ENCODE results near the gene VAV3. TPM values are rescaled to one million over a fixed set of nuclear protein-coding genes. Genes with fewer than 3 reads are reported as not detected.

The VAV3 gene
- total RNA-seq, 1 experiment from 2014 or later = not detected

DNA sequence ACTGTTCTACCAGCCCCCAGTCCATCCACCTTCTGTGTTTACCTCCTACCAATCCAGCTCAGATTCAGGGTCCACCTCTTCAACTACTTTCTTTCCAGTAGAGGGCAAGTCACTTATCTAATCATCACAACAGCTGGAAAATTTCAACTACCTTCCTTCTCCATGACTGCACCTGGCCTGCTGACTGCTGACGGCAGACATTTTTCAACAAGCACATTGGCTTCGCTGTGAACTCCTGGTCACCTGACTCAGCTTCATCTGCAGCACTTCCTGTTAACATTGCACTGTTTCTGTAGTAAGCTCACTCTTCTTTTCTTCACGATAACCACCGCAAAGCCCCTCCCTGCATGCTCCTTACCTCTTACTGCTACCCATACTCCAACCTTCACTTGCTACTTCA is 418.4 kb downstream of the VAV3 start:
- DNase-seq (ENCODE audit: low read depth, low spot score) (no peak), ATAC-seq (no peak)
- ChIA-PET POLR2A (no interaction called here), RAD21 (ENCODE audit: low non-redundant PET in 1 of 2, low total read pairs in 2 of 2, uncharacterized antibody in 2 of 2, unreplicated experiment in 2 of 2) (no interaction called here), CTCF (no interaction called here)
- Histone ChIP-seq H4K20me1 (ENCODE audit: insufficient read depth) (no peaks in the 10 kb centered on the region), H3K36me3 (ENCODE audit: control insufficient read depth in 1 of 2, insufficient read depth in 2 of 2, low read length in 2 of 2) (no peaks in the 10 kb centered on the region), H3K9ac (ENCODE audit: low read length) (no peak overlapping the region), H3K9me2 (ENCODE audit: insufficient read depth) (no peaks in the 10 kb centered on the region), H3K27me3 (ENCODE audit: insufficient read depth, low read length) (no peaks in the 10 kb centered on the region), H3K4me1 (ENCODE audit: control insufficient read depth in 1 of 2, insufficient read depth in 2 of 2, low read length in 2 of 2) (no peaks in the 10 kb centered on the region), H2AFZ (ENCODE audit: low read depth, low read length, poor library complexity, severe bottlenecking) (no peak overlapping the region), H3K4me2 (ENCODE audit: low read length) (no peak overlapping the region), H3K27ac (ENCODE audit: low read depth, low read length) (no peak overlapping the region), H3K9me3 (ENCODE audit: control insufficient read depth in 1 of 2, insufficient read depth in 1 of 2, low read depth in 1 of 2, low read length in 2 of 2) (peaks cover 0 to 20% of the 10 kb centered on the region in 2 experiments; a peak in 2 of 4 replicates), H3K79me2 (ENCODE audit: insufficient read depth, low read length) (no peaks in the 10 kb centered on the region), H3K4me3 (replicated peaks in 1 of 2; ENCODE audit: low read depth in 1 of 2, low read length in 2 of 2) (no peak overlapping the region)
- intact Hi-C loops (cut with micrococcal nuclease) = no loop called here
- no peak for TF ChIP-seq CEBPB (IDR thresholded peaks at IDR 0.05; ENCODE audit: low read depth)
- no peak for TF ChIP-seq ELF1 (IDR thresholded peaks at IDR 0.05; ENCODE audit: borderline replicate concordance, low read depth)
- no peak for TF ChIP-seq POLR2AphosphoS5 (IDR thresholded peaks at IDR 0.05; ENCODE audit: low read depth, low read length)
- no TSS peak for BruUV-seq (replicated peaks)

DNA sequence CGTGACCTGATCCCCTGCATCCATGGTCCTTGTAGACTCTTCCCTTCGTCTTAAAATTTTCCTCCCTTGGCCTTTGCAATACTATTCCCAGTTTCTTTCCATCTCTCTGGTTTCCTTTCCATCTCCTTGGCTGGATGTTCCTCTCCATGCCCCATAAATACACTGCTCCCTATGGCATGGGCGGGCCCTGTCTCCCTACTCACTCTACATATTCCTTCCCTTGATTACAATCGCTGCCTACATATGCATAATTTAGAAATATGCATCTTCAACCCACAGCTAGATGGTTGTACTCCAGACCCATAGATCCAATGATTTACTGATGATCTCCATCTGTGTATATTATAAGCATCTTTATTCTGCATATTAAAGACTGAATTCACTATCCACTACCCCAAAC is 419.1 kb downstream of the VAV3 start:
- Histone ChIP-seq H4K20me1 (ENCODE audit: insufficient read depth) (no peaks in the 10 kb centered on the region), H3K9me2 (ENCODE audit: insufficient read depth) (no peaks in the 10 kb centered on the region), H3K79me2 (ENCODE audit: insufficient read depth, low read length) (no peaks in the 10 kb centered on the region), H3K36me3 (ENCODE audit: control insufficient read depth in 1 of 2, insufficient read depth in 2 of 2, low read length in 2 of 2) (no peaks in the 10 kb centered on the region), H3K27me3 (ENCODE audit: insufficient read depth, low read length) (no peaks in the 10 kb centered on the region), H3K27ac (ENCODE audit: low read depth, low read length) (no peak overlapping the region), H3K4me2 (ENCODE audit: low read length) (no peak overlapping the region), H3K4me3 (replicated peaks in 1 of 2; ENCODE audit: low read depth in 1 of 2, low read length in 2 of 2) (no peak overlapping the region), H2AFZ (ENCODE audit: low read depth, low read length, poor library complexity, severe bottlenecking) (no peak overlapping the region), H3K9ac (ENCODE audit: low read length) (no peak overlapping the region), H3K9me3 (ENCODE audit: control insufficient read depth in 1 of 2, insufficient read depth in 1 of 2, low read depth in 1 of 2, low read length in 2 of 2) (peaks cover 0 to 20% of the 10 kb centered on the region in 2 experiments; a peak in 2 of 4 replicates), H3K4me1 (ENCODE audit: control insufficient read depth in 1 of 2, insufficient read depth in 2 of 2, low read length in 2 of 2) (no peaks in the 10 kb centered on the region)
- RAD21 ChIA-PET (ENCODE audit: low non-redundant PET in 1 of 2, low total read pairs in 2 of 2, uncharacterized antibody in 2 of 2, unreplicated experiment in 2 of 2) = no interaction called here
- CTCF ChIA-PET = no interaction called here
- DNase-seq (ENCODE audit: low read depth, low spot score) (no peak), ATAC-seq (no peak)
- POLR2A ChIA-PET = no interaction called here
- intact Hi-C loops (cut with micrococcal nuclease) = no loop called here
- no TSS peak for BruUV-seq (replicated peaks)
- TF ChIP-seq, protein P1, sequence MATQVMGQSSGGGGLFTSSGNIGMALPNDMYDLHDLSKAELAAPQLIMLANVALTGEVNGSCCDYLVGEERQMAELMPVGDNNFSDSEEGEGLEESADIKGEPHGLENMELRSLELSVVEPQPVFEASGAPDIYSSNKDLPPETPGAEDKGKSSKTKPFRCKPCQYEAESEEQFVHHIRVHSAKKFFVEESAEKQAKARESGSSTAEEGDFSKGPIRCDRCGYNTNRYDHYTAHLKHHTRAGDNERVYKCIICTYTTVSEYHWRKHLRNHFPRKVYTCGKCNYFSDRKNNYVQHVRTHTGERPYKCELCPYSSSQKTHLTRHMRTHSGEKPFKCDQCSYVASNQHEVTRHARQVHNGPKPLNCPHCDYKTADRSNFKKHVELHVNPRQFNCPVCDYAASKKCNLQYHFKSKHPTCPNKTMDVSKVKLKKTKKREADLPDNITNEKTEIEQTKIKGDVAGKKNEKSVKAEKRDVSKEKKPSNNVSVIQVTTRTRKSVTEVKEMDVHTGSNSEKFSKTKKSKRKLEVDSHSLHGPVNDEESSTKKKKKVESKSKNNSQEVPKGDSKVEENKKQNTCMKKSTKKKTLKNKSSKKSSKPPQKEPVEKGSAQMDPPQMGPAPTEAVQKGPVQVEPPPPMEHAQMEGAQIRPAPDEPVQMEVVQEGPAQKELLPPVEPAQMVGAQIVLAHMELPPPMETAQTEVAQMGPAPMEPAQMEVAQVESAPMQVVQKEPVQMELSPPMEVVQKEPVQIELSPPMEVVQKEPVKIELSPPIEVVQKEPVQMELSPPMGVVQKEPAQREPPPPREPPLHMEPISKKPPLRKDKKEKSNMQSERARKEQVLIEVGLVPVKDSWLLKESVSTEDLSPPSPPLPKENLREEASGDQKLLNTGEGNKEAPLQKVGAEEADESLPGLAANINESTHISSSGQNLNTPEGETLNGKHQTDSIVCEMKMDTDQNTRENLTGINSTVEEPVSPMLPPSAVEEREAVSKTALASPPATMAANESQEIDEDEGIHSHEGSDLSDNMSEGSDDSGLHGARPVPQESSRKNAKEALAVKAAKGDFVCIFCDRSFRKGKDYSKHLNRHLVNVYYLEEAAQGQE (IDR thresholded peaks at IDR 0.05; ENCODE audit: low read depth) = no peak
- TF ChIP-seq, protein P2, sequence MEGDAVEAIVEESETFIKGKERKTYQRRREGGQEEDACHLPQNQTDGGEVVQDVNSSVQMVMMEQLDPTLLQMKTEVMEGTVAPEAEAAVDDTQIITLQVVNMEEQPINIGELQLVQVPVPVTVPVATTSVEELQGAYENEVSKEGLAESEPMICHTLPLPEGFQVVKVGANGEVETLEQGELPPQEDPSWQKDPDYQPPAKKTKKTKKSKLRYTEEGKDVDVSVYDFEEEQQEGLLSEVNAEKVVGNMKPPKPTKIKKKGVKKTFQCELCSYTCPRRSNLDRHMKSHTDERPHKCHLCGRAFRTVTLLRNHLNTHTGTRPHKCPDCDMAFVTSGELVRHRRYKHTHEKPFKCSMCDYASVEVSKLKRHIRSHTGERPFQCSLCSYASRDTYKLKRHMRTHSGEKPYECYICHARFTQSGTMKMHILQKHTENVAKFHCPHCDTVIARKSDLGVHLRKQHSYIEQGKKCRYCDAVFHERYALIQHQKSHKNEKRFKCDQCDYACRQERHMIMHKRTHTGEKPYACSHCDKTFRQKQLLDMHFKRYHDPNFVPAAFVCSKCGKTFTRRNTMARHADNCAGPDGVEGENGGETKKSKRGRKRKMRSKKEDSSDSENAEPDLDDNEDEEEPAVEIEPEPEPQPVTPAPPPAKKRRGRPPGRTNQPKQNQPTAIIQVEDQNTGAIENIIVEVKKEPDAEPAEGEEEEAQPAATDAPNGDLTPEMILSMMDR (IDR thresholded peaks at IDR 0.05 in 2 of 3, conservative IDR thresholded peaks at IDR 0.05 in 1 of 3; ENCODE audit: borderline replicate concordance in 1 of 3, insufficient read depth in 1 of 3, low read depth in 2 of 3, low read length in 2 of 3) = no peak
- no peak for TF ChIP-seq ZFX (IDR thresholded peaks at IDR 0.05)
- TF ChIP-seq POLR2AphosphoS5 (IDR thresholded peaks at IDR 0.05; ENCODE audit: low read depth, low read length) = no peak
- no peak for TF ChIP-seq YY1 (IDR thresholded peaks at IDR 0.05; ENCODE audit: extremely low read depth, insufficient replicate concordance, low read depth, low read length)
- no peak for TF ChIP-seq CBX3 (IDR thresholded peaks at IDR 0.05; ENCODE audit: low read depth)
- no peak for TF ChIP-seq EZH2 (IDR thresholded peaks at IDR 0.05)
- no peak for TF ChIP-seq EGR1 (IDR thresholded peaks at IDR 0.05; ENCODE audit: low read depth)
- no peak for TF ChIP-seq ZNF274 (IDR thresholded peaks at IDR 0.05; ENCODE audit: low read depth, low read length)
- TF ChIP-seq ELF1 (IDR thresholded peaks at IDR 0.05; ENCODE audit: borderline replicate concordance, low read depth) = no peak
- TF ChIP-seq TCF7L2 (IDR thresholded peaks at IDR 0.05; ENCODE audit: borderline replicate concordance, extremely low read depth, insufficient read depth, insufficient read length) = no peak
